Panc1 (cell line): ENCODE data around the gene LIPC. TPM values are rescaled to one million over a fixed set of nuclear protein-coding genes. Genes with fewer than 3 reads are reported as not detected.

Experiments used
- ATAC-seq: fragments of 200-7000 bp; cut with Tn5 transposase; 2 replicates; pipeline ENCODE4 v1.9.1; 2020; ENCODE audit warnings: mild to moderate bottlenecking, moderate library complexity
- BruUV-seq: library from RNA; stranded (reverse); fragments of 400-500 nt; replicated peaks from 2 replicates; lab custom pipeline; 2021; lab: Mats Ljungman, UMichigan
- CTCF ChIA-PET: fragments of 300-600 bp; sonication (Branson Sonifier 250); formaldehyde crosslinking; loops from one replicate; lab custom pipeline; 2022; ENCODE audit warnings: antibody characterized with exemption; lab: Charles Lee
- POLR2A ChIA-PET: fragments of 300-600 bp; sonication (Branson Sonifier 250); formaldehyde crosslinking; loops from one replicate; lab custom pipeline; 2022; ENCODE audit warnings: antibody characterized with exemption; lab: Charles Lee
- DNase-seq: peaks from one replicate; pipeline ENCODE4 v3.0.0-alpha.2; 2010; ENCODE audit warnings: low read depth, low spot score
- H3K27ac ChIP-seq: 2 replicates; pipeline ENCODE4 v1.5.1; 2011; ENCODE audit warnings: mild to moderate bottlenecking, low read length, inconsistent platforms
- H3K27me3 ChIP-seq: fragments of 200-500 bp; sonication (Bioruptor generic); 2 replicates; pipeline ENCODE4 v1.6.0; 2014; ENCODE audit warnings: low read length, inconsistent platforms; ENCODE audit not compliant: control insufficient read depth, insufficient read depth
- H3K36me3 ChIP-seq: fragments of 200-500 bp; sonication (Bioruptor generic); 2 replicates; pipeline ENCODE4 v1.5.1; 2014; ENCODE audit warnings: inconsistent platforms, mild to moderate bottlenecking, low read length, moderate library complexity; ENCODE audit not compliant: control insufficient read depth, insufficient read depth
- H3K4me1 ChIP-seq: 2 replicates; pipeline ENCODE4 v1.5.1; 2011; ENCODE audit warnings: inconsistent platforms, mild to moderate bottlenecking, low read length, moderate library complexity; ENCODE audit not compliant: control insufficient read depth, insufficient read depth
- H3K4me3 ChIP-seq, 2 experiments: 2 replicates each; pipeline ENCODE4 v1.5.1; 2011 to 2012; ENCODE audit warnings: low read depth in 2 of 2, low read length in 2 of 2, mild to moderate bottlenecking in 2 of 2, inconsistent platforms in 1 of 2, moderate library complexity in 1 of 2
- H3K9me3 ChIP-seq: fragments of 200-500 bp; sonication (Bioruptor generic); 2 replicates; pipeline ENCODE4 v1.5.1; 2014; ENCODE audit warnings: low read depth, mild to moderate bottlenecking, inconsistent platforms, low read length, moderate library complexity; ENCODE audit not compliant: control insufficient read depth, insufficient read depth
- POLR2AphosphoS5 ChIP-seq: IDR thresholded peaks from 2 replicates; pipeline ENCODE4 v1.6.1; 2012; ENCODE audit warnings: mild to moderate bottlenecking, low read depth, low read length, moderate library complexity
- SIN3A ChIP-seq: IDR thresholded peaks from 2 replicates; pipeline ENCODE4 v1.6.1; 2012; ENCODE audit warnings: low read depth, mild to moderate bottlenecking, low read length, moderate library complexity, borderline replicate concordance; ENCODE audit not compliant: insufficient read depth
- TCF7L2 ChIP-seq: IDR thresholded peaks from 2 replicates; pipeline ENCODE4 v1.6.1; 2011; ENCODE audit warnings: mild to moderate bottlenecking, low read depth, low read length, inconsistent platforms
- in situ Hi-C: cut with HindIII; loops from 2 replicates; pipeline ENCODE4 v1.10.0; 2016; ENCODE audit warnings: low sequenced_read_pairs, low pct_unique_long_range_greater_than_20kb
- intact Hi-C: fragments of 100-400 bp; cut with micrococcal nuclease; formaldehyde crosslinking; loops from one replicate; pipeline ENCODE4 v1.10.0; 2022; ENCODE audit not compliant: unreplicated experiment
- total RNA-seq: library from RNA; stranded (reverse); gene quantifications from one replicate; pipeline ENCODE4 v1.2.1, GENCODE V29; 2021; ENCODE audit not compliant: unreplicated experiment
- TF ChIP-seq, protein P1 (sequence below), 2 experiments: IDR thresholded peaks; 2 replicates each; pipeline ENCODE4 v1.6.1; 2011 to 2012; ENCODE audit warnings: low read depth in 2 of 2, control low read depth in 1 of 2, low read length in 1 of 2, mild to moderate bottlenecking in 1 of 2, moderate library complexity in 1 of 2; ENCODE audit not compliant: insufficient read depth in 1 of 2
- TF ChIP-seq, protein P2 (sequence below): fragments of 450-650 bp; IDR thresholded peaks from 2 replicates; pipeline ENCODE4 v1.5.1; 2017; ENCODE audit warnings: mild to moderate bottlenecking

The LIPC gene
- total RNA-seq, 1 experiment from 2014 or later, result not detected

DNA sequence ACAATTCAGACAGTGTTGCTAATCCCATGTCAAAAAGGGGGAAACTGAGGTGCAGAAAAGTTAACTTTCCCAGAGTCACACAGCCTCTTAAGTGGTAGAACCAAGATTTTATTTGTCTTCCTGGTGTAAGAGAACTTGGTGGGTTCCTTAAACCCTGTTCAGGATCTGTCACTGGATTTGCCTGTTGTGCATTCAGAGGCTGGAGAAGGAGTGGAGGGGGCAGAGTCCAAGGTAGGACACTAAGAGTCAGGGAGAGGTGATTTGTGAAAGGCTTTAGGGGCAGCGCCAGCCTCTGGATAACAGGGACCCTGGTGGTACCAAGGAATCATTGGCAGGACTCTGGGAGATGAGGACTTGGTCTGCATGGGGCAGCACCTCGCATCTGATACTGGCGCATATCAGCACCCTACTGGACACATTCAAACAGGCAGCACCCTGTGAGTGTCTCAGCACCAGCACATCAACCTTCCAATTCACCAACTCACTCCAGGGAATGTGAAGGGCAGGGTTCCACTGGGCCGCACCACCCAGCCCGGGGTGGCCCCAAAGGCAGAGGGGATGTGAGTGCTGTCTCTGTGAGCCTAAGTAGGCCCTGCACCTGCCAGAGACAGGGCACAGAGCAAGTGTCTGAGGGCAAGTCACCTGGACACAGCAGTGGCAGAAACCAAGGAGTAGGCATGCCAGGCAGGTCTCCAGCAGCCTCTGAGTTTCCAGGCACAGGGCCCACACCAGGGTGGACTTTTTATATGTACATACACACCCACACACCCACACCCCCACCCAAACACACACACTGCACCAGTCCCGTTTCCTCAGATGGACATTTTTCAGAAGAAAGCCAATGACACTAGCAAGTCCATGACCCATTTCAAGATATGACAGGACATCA, 71.6 kb downstream of the LIPC start:
- no peak for ATAC-seq
- CTCF ChIA-PET, result interaction anchor here (0.7 kb wide), 1 partner anchor 8 kb away, joined by 3 read pairs; no protein-coding TSS in a partner anchor
- no TSS peak for BruUV-seq

DNA sequence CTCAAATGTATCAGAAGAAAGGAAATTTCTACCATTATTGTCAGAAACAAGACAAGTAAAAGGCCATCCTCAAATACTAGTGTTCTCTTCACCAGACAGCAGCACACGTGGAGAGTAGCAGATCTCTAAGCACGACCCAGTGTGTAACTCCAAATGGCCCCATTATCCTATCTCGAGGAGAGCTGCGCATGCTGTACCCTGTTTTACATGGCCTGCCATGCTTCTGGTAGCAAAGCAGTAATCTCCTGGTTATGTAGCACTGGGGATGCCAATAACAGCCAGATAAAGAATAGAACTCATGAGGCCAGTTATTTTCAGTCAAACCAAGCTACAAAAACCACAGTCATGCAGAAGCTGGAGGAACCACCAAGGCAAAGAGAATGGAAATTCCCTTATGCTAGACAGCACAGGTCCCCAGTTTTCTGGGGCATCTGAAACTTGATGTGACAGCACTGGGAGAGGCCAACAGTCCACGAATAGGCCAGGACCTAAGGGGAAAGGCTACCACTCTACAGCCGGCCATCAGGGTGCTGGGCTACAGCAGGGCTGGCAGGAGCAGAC, 73.0 kb downstream of the LIPC start:
- DNase-seq (no peak), ATAC-seq (no peak)
- no peak overlapping the region for H3K27ac ChIP-seq
- POLR2A ChIA-PET, result no interaction called here
- H3K36me3 ChIP-seq, result no peaks in the 10 kb centered on the region
- no peaks in the 10 kb centered on the region; the same call in 1 of the 2 replicates for H3K27me3 ChIP-seq
- no peaks in the 10 kb centered on the region for H3K4me1 ChIP-seq
- intact Hi-C loops (no loop called here), in situ Hi-C loops (no loop called here)
- no peaks in the 10 kb centered on the region for H3K9me3 ChIP-seq
- H3K4me3 ChIP-seq, result no peak overlapping the region
- CTCF ChIA-PET, result no interaction called here
- TF ChIP-seq TCF7L2 (no peak), POLR2AphosphoS5 (no peak)
- TF ChIP-seq, protein P1, sequence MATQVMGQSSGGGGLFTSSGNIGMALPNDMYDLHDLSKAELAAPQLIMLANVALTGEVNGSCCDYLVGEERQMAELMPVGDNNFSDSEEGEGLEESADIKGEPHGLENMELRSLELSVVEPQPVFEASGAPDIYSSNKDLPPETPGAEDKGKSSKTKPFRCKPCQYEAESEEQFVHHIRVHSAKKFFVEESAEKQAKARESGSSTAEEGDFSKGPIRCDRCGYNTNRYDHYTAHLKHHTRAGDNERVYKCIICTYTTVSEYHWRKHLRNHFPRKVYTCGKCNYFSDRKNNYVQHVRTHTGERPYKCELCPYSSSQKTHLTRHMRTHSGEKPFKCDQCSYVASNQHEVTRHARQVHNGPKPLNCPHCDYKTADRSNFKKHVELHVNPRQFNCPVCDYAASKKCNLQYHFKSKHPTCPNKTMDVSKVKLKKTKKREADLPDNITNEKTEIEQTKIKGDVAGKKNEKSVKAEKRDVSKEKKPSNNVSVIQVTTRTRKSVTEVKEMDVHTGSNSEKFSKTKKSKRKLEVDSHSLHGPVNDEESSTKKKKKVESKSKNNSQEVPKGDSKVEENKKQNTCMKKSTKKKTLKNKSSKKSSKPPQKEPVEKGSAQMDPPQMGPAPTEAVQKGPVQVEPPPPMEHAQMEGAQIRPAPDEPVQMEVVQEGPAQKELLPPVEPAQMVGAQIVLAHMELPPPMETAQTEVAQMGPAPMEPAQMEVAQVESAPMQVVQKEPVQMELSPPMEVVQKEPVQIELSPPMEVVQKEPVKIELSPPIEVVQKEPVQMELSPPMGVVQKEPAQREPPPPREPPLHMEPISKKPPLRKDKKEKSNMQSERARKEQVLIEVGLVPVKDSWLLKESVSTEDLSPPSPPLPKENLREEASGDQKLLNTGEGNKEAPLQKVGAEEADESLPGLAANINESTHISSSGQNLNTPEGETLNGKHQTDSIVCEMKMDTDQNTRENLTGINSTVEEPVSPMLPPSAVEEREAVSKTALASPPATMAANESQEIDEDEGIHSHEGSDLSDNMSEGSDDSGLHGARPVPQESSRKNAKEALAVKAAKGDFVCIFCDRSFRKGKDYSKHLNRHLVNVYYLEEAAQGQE (IDR thresholded peaks at IDR 0.05; ENCODE audit: insufficient read depth in 1 of 2, low read depth in 2 of 2, low read length in 1 of 2), result no peak
- BruUV-seq, result no TSS peak

More for the DNA sequence above, 71.6 kb downstream of the LIPC start:
- Histone ChIP-seq H3K27me3 (no peaks in the 10 kb centered on the region; the same call in 1 of the 2 replicates), H3K9me3 (no peaks in the 10 kb centered on the region), H3K36me3 (no peaks in the 10 kb centered on the region), H3K4me3 (no peak overlapping the region), H3K4me1 (no peaks in the 10 kb centered on the region), H3K27ac (no peak overlapping the region)
- no peak for DNase-seq
- POLR2A ChIA-PET, result no interaction called here
- intact Hi-C loops (no loop called here), in situ Hi-C loops (no loop called here)
- TF ChIP-seq SIN3A, result no peak
- no peak for TF ChIP-seq TCF7L2
- TF ChIP-seq POLR2AphosphoS5, result no peak
- TF ChIP-seq, protein P2, sequence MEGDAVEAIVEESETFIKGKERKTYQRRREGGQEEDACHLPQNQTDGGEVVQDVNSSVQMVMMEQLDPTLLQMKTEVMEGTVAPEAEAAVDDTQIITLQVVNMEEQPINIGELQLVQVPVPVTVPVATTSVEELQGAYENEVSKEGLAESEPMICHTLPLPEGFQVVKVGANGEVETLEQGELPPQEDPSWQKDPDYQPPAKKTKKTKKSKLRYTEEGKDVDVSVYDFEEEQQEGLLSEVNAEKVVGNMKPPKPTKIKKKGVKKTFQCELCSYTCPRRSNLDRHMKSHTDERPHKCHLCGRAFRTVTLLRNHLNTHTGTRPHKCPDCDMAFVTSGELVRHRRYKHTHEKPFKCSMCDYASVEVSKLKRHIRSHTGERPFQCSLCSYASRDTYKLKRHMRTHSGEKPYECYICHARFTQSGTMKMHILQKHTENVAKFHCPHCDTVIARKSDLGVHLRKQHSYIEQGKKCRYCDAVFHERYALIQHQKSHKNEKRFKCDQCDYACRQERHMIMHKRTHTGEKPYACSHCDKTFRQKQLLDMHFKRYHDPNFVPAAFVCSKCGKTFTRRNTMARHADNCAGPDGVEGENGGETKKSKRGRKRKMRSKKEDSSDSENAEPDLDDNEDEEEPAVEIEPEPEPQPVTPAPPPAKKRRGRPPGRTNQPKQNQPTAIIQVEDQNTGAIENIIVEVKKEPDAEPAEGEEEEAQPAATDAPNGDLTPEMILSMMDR, result no peak
- TF ChIP-seq, protein P1 (IDR thresholded peaks at IDR 0.05; ENCODE audit: insufficient read depth in 1 of 2, low read depth in 2 of 2, low read length in 1 of 2), result no peak
